Activated CD8-positive, alpha-beta memory T cell treated with anti-CD3 and anti-CD28 coated beads for 36 hours (primary cell): Measurements from ENCODE around the gene DPF1. TPM values are rescaled to one million over a fixed set of nuclear protein-coding genes. Genes with fewer than 3 reads are reported as not detected.

Source experiments
- CTCF ChIA-PET: fragments of 350-600 bp; sonication (Branson Sonifier 250); formaldehyde crosslinking; loops from one replicate; lab custom pipeline; 2021; ENCODE audit warnings: antibody characterized with exemption; lab: Charles Lee
- POLR2A ChIA-PET: fragments of 350-600 bp; sonication (Branson Sonifier 250); formaldehyde crosslinking; loops from one replicate; lab custom pipeline; 2021; ENCODE audit warnings: antibody characterized with exemption; lab: Charles Lee
- total RNA-seq, 2 experiments: library from RNA; stranded (reverse); gene quantifications; one replicate each; pipeline ENCODE4 v1.2.3, GENCODE V29; 2021

Gene DPF1
- total RNA-seq, 2 experiments from 2014 or later, result 0.48 to 0.65 TPM

DNA sequence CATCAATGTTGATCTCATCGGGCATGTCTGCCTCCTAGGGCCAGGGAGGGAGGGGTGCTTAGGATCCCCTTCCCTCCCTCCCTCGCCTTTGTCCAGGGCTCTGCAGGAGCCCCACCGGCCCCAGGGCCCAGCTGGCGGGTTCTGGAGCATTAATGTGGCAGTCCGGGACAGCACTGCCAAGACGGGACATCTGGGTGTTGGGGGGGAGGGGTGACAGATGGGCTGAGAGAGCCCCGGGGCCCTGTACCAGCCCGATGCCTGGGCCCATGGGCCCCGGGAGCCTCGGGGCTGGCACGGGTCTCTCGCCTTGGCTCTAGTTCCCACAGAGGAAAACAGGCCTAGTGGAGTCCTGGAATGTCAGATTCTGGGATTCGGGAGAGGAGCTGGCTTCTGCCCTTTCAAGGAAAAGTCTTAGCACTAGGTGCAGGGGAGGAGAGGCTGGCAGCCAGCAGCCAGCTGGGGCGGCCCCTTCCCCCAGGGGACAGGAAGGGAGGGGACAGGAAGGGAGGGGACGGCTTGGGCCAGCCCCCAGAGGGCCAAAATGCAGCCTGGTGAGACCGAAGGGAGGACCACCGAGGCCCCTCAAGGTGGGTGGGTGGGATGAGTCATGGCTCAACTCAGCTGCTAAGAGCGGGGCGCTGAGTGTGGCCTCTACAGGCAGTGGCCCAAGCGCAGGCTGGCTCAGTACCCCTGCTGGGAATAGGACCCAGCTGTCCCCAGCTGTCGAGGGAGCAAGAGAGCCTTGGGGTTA is 29.1 kb upstream of the DPF1 start:
- POLR2A ChIA-PET, result no interaction called here

DNA sequence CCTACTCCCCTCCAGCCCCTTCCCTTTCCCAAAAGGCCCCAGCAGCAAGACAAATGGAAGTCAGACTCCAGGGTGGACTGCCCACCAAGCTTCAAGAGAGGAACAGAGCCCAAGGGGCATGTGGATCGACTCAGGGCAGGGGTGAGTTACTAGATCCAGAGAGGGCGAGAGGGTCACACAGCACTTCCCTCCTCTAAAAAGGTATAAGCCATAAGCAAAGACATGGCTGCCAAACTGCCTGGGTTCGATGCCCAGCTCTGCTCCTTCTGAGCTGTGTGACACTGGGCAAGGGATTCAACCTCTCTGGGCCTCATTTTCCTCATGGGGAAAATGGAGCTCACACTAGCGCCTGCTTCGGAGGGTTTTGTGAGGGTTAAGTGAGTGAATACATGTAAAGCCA is 28.4 kb upstream of the DPF1 start:
- POLR2A ChIA-PET, result no interaction called here
- CTCF ChIA-PET, result interaction anchor here (1.2 kb wide), 1 partner anchor 8 kb away, joined by 4 read pairs; no protein-coding TSS in a partner anchor

More for the DNA sequence above, 29.1 kb upstream of the DPF1 start:
- CTCF ChIA-PET, result interaction anchor here (1.2 kb wide), 1 partner anchor 9 kb away, joined by 4 read pairs; no protein-coding TSS in a partner anchor

DNA sequence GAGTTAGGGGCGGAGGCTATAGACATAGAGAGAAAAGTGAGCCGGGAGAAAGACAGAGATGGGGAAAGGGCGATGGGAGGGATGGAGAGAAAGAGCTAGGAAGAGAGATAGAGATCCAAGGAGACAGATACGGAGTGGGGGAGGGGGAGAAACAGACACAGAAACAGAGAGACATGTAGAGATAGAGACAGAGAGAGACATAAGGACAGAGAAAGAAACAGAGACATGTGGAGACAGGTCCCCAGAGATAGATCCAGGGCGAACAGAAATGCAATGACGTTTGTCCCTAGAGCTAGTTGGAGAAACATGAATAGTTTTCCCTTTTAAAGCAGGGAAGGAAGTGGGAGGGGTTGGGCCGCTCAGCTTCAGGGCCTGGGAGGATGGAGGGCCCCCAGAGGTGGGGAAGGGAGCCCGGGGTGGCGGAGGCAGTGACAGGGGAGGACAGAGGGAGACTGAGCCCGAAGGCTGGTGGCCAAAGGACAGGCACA is 27.6 kb upstream of the DPF1 start:
- ChIA-PET POLR2A (no interaction called here), CTCF (interaction anchor here (0.7 to 1.2 kb wide), 2 partner anchors 8 to 684 kb away, joined by 3 to 4 read pairs; no protein-coding TSS in a partner anchor)

DNA sequence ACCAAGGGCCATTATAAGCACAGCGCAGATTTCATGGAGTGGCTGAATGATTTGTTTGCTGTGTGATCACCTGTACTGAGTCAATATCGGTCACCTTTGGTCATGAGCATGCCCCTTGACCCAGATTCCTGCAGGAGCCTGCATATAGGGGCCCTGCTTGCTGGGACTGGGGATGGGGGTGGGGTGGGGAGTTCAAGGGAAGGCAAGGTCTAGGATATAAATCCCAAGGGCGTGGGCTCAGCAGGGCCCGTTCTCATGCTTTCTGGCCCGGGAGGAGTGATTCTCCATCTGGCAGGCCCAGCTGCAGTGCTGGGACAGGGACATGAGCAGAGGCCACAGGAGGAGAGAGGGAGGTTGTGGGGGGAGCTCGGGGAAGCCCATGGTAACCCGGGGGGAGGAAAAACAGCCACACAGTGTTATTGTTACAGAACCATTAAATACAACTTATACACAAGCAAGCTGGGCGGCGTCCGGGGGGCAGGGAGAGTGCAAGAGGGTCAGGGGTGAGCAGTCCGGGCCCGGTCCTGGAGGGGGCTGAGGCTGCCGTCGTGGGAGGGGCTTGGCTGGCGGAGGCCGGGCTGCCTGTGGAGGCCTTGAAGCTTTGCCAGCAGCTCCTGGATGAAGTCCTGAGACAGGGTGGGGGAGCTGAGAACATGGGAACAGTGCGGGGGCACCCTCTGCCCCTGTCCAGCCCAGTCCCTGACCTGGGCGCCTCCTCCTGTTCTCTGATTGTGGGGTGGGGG is 27.0 kb upstream of the DPF1 start:
- CTCF ChIA-PET, result interaction anchor here (0.7 kb wide), 1 partner anchor 684 kb away, joined by 3 read pairs; no protein-coding TSS in a partner anchor
- POLR2A ChIA-PET, result no interaction called here

DNA sequence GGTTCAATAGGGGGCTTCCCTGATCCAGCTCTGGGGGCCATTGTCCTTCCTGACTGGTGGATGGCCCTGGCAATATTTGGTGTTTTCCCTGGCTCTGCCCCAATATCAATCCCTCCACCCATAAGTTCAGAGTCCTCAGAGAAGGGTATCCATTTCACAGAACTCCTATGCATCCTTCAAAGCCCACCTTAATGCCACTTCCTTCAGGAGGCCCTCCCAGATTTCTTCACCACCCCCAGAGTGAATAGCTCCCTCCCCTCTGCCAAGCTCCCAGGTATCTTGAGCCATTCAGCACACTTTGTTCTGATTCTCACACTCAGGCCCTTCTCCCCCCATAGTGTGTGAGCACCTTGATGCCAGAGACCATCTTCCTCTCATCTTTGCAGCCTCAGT is 26.4 kb upstream of the DPF1 start:
- POLR2A ChIA-PET, result no interaction called here

DNA sequence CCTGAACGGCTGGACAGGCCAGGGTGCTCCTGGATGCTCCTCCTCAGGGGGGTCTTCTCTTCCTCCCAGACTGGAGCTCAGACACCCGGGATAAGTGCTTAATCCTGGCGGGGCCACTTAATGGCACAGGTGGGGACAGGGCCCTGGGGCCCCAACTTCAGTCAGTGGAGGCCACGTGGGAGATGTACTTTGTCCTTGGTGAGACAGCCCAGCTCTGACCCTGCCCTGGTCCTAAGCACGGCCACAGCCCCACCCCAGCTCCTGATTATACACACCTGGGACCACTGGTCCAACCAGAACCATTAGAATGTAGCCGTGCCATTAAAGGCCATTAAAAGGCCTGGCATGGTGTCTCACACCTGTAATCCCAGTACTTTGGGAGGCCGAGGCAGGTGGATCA is 24.4 kb upstream of the DPF1 start:
- ChIA-PET POLR2A (no interaction called here), CTCF (interaction anchor here (0.6 kb wide), 2 partner anchors 86 to 106 kb away, joined by 3 read pairs; no protein-coding TSS in a partner anchor)

More for the DNA sequence above, 26.4 kb upstream of the DPF1 start:
- CTCF ChIA-PET, result interaction anchor here (0.6 kb wide), 1 partner anchor 366 kb away, joined by 3 read pairs; no protein-coding TSS in a partner anchor

DNA sequence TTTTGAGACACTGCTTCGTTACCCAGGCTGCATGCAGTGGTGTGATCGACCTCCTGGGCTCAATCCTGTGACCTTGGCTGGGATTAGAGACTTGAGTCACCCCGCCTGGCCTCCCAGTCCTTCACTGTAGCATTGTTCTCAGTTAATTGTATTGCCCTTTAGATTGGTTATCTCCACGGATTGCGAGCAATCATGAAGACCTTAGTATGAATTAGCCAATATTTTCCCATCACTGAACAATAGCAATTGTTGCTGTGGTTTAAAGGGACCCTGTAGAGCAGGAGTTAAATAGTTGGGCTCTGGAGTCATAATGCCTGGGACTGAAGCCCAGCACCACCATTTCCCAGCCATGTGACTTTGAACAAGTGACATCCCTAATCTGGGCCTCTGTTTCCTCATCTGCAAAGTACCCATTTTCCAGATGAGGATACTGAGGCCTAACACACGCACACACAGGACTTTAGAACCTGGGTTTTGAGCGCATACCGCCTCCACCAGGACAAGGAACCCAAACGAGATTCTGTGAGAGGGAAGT is 23.8 kb upstream of the DPF1 start:
- ChIA-PET CTCF (interaction anchor here (0.6 to 1.6 kb wide), 3 partner anchors 16 to 87 kb away, joined by 3 to 5 read pairs (median 3); partner anchors contain the start of gene SPINT2), POLR2A (no interaction called here)

DNA sequence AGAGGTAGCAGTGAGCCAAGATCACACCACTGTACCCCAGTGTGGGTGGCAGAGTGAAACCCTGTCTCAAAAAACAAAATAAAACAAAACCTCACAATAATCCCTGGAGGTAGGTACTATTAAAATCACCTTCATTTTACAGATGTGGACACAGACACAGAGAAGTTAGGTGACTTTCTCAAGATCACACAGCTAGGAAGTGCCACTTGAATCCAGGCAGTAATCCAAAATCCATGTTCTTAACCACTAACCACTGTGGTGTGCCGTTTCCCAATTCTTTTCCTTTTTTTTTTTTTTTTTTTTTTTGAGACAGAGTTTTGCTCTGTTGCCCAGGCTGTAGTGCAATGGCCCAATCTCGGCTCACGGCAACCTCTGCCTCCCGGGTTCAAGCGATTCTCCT is 23.1 kb upstream of the DPF1 start:
- POLR2A ChIA-PET, result no interaction called here
- CTCF ChIA-PET, result interaction anchor here (0.6 to 1.6 kb wide), 2 partner anchors 17 to 82 kb away, joined by 3 to 5 read pairs; partner anchors contain the start of gene SPINT2

DNA sequence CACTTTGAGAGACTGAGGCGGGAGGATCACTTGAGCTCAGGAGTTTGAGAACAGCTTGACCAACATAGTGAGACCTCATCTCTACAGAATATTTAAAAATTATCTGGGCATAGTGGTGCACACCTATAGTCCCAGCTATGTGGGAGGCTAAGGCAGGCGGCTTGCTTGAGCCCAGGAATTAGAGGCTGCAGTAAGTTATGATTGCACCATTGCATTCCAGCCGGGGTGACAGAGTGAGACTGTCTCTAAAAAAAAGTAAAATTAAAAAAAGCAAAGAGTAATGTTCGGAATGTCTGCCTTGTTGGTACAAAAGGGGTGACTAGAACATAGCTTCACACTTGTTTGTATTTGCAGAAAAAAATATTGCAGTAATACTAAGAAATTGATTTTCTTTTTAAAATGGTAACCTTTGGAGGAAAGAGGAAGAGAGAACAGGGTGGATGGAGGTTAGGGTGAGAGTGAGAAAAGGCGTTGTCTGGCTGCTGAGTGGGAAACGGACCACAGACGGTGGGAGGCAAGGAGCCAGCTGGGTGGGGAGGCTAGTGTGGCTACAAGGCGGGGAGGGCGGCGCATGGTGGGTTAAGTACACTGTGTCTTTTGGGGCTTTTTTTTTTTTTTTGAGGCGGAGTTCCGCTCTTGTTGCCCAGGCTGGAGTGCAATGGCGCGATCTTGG is 21.9 kb upstream of the DPF1 start:
- CTCF ChIA-PET, result interaction anchor here (1.6 to 1.7 kb wide), 2 partner anchors 18 to 90 kb away, joined by 5 to 9 read pairs; partner anchors contain the start of genes CATSPERG and SPINT2

DNA sequence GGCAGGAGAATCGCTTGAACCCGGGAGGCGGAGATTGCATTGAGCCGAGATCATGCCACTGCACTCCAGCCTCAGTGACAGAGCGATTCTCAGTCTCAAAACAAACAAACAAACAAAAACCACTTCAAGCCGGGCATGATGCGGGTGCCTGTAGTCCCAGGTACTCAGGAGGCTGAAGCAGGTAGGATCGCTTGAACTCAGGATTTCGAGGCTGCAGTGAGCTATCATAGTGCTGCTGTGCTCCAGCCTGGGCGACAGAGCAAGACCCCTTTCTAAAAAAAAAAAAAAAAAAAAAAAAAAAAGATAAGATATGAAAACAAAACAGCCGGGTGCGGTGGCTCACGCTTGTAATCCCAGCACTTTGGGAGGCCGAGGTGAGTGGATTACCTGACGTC is 19.3 kb upstream of the DPF1 start:
- ChIA-PET POLR2A (interaction anchor here (0.7 kb wide), 1 partner anchor 25 kb away, joined by 13 read pairs; no protein-coding TSS in a partner anchor), CTCF (interaction anchor here (0.6 to 2.4 kb wide), 21 partner anchors 9 to 1006 kb away, joined by 3 to 17 read pairs (median 5); partner anchors contain the start of genes CATSPERG, KCNK6, PPP1R14A and PSMD8)

More for the DNA sequence above, 21.9 kb upstream of the DPF1 start:
- POLR2A ChIA-PET, result no interaction called here

DNA sequence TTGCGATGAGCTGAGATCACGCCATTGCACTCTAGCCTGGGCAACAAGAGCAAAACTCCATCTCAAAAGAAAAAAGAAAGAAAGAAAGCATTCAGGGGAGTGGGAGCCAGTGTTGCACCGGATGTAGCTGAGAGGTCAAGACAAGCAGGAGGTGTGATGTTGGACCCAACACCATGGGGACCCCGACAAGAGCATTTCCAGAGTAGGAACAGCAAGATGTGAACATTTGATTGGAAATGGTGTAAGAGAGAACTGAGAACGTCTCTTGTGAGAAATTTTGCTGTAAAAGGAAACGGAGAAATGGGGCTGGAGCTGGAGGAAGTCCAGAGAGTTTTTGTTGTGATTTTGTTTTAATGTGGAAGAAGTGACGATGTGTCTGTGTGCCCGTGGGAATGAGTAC is 15.8 kb upstream of the DPF1 start:
- CTCF ChIA-PET, result interaction anchor here (0.6 to 1.1 kb wide), 4 partner anchors 14 to 223 kb away, joined by 3 to 5 read pairs (median 3); no protein-coding TSS in a partner anchor
- POLR2A ChIA-PET, result interaction anchor here (0.6 kb wide), 1 partner anchor 64 kb away, joined by 4 read pairs; the partner anchor contains the start of gene C19orf33

DNA sequence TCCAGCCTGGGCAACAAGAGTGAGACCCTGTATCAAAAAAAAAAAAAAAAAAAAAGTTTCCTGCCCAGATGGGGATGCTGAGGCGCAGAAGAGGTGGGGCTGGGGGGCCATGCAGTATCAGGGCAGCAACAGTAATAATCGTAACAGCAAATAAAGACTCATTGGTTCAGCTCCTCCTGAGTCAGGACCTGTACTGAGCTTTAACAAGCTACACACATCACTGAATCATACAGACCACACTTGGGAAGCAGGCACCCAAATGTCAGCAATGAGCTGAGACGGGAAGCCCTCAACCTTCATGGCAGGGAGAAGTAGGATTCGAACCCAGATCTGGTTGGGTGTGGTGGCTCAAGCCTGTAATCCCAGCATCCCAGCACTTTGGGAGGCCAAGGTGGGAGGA is 10.6 kb upstream of the DPF1 start:
- CTCF ChIA-PET, result interaction anchor here (0.7 to 4.1 kb wide), 7 partner anchors 8 to 333 kb away, joined by 3 to 17 read pairs (median 4); partner anchors contain the start of gene CATSPERG
- POLR2A ChIA-PET, result no interaction called here

DNA sequence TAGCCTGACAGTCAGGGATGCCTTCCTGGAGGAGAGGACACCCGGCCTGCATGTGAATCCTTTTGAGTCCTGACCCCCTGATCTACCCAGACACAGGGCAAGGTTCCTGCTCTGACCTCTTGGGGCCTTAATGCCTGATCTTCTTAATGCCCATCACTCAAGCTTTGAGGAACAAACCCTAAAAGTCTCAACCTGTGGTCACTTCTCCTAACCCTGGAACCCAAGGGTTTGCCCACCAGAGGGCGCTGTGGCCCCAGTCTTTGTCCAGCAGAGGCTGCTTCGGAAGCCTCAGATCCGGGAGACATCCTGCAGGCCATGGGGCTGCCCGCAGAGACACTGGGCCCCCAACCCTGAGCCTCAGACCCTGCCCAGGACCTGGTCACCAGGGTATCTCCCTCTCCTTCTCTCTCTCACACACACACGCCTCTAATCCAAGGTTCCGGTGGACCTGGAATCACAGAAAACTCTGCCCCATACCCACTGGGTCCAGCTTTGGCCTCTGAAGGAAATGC is 9.8 kb upstream of the DPF1 start:
- ChIA-PET CTCF (interaction anchor here (1.0 to 4.1 kb wide), 5 partner anchors 10 to 332 kb away, joined by 3 to 17 read pairs (median 8); partner anchors contain the start of gene CATSPERG), POLR2A (no interaction called here)

DNA sequence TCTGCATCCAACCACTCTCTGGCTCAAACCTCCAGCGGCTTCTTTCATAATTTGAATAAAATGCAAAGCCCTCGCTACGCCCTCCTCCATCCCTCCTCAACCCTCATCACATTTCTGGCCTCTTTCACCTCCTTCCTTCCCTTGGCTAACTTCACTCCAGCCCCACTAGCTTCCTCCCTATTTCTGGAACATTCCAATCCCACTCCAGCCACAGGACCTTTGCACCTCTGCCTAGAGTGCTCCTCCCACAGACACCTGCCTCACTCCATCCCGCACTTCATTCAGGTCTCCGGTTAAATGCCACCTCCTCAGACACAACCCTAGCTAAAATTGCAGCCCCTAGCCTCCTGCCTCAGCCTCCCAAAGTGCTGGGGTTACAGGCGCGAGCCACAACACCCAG is 7.9 kb upstream of the DPF1 start:
- ChIA-PET POLR2A (no interaction called here), CTCF (interaction anchor here (4.1 kb wide), 1 partner anchor 104 kb away, joined by 17 read pairs; the partner anchor contains the start of gene CATSPERG)

DNA sequence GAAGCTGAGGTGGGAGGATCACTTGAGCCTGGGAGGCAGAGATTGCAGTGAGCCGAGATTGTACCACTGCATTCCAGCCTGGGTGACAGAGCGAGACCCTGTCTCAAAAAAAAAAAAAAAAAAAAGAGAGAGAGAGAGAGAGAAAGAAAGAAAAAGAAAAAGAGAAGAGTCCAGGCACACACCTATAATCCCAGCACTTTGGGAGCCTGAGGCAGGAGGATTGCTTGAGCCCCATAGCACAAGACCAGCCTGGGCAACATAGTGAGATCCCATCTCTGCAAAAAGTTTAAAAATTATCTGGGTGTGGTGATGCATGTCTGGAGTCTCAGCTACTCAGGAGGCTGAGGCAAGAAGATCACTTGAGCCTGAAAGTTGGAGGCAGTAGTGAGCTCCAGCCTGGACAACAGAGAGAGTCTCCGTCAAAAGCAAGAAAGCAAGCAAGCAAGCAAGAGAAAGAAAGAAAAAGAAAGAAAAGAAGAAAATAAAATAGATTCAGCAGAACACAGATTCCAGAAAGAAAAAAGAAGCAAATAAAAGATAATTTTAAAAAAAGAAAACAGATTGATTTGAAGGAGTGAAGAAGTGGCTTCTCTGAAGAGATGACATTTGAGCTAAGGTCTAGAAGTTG is 6.6 kb upstream of the DPF1 start:
- CTCF ChIA-PET, result interaction anchor here (0.8 to 1.2 kb wide), 2 partner anchors 13 to 328 kb away, joined by 3 to 4 read pairs; no protein-coding TSS in a partner anchor
- POLR2A ChIA-PET, result interaction anchor here (0.6 kb wide), 2 partner anchors 26 to 143 kb away, joined by 3 to 6 read pairs; no protein-coding TSS in a partner anchor

DNA sequence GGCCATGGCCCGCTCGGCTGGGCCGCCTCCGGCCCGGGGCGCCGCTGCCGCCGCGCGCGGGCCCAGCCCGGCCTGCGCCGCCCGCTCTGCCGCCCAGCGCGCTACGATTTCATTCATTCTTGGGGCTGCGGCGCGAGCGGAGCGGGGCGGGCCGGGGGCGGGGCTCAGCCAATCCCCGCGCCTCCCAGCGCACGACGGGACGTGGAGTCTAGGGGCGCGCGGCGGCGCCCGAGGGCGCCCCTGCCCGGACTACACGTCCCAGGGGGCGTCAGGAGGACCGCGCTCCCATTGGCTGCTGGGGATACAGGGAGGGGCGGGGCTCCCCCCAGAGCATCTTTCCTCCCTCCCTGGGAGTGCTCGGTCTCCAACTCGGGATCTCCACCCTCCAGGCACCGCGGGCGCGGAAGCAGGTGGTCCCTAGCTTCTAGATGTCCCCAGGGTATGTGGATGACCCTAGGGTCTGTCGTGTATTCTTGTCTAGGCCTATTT is 5.6 kb upstream of the DPF1 start:
- ChIA-PET POLR2A (no interaction called here), CTCF (no interaction called here)
